H1 (cell line): ENCODE data around the gene CXCL17. TPM values are rescaled to one million over a fixed set of nuclear protein-coding genes. Genes with fewer than 3 reads are reported as not detected.

ENCODE experiments used
- CHD1 ChIP-seq: IDR thresholded peaks from 2 replicates; pipeline ENCODE4 v1.6.1; 2012; ENCODE audit warnings: low read depth, low read length, improper control_type of control experiment
- EP300 ChIP-seq, 2 experiments: IDR thresholded peaks; 1 replicate in 1 of 2; 2 replicates in 1 of 2; pipeline ENCODE4 v1.6.1; 2011 to 2012; ENCODE audit warnings: low read depth in 2 of 2, low read length in 2 of 2, mild to moderate bottlenecking in 2 of 2, borderline replicate concordance in 1 of 2, inconsistent platforms in 1 of 2, moderate library complexity in 1 of 2
- RFX5 ChIP-seq: IDR thresholded peaks from 2 replicates; pipeline ENCODE4 v1.6.1; 2011; ENCODE audit warnings: low read depth, low read length, improper control_type of control experiment, borderline replicate concordance
- SP1 ChIP-seq: IDR thresholded peaks from 2 replicates; pipeline ENCODE4 v1.6.1; 2011; ENCODE audit warnings: low read depth, low read length
- polyA plus RNA-seq, 7 experiments: library from polyadenylated mRNA; depleted of rRNA in 3 of 7; stranded (reverse) in 5 of 7; unstranded in 2 of 7; fragments of >200 nt in 5 of 7; fragments of 200-250 nt in 2 of 7; gene quantifications; 1 replicate in 5 of 7; 2 replicates in 1 of 7; 4 replicates in 1 of 7; pipeline versions ENCODE4 v1.2.1 to v1.2.3, GENCODE V29; 2011 to 2013; ENCODE audit warnings: missing spikeins in 2 of 7, mixed read lengths in 2 of 7
- total RNA-seq: library from RNA; stranded (reverse); fragmentation: NEBNext Ultra II Directional; extraction: Animal tissue kit (Norgen Biotek cat#: 25700); gene quantifications from 2 replicates; pipeline ENCODE4 v1.2.1, GENCODE V29; 2021

Gene CXCL17
- total and polyA plus RNA-seq, 2 of the 8 experiments (the other 6 are each of a cell fraction or from before 2014, with no cell fraction given): not detected

DNA sequence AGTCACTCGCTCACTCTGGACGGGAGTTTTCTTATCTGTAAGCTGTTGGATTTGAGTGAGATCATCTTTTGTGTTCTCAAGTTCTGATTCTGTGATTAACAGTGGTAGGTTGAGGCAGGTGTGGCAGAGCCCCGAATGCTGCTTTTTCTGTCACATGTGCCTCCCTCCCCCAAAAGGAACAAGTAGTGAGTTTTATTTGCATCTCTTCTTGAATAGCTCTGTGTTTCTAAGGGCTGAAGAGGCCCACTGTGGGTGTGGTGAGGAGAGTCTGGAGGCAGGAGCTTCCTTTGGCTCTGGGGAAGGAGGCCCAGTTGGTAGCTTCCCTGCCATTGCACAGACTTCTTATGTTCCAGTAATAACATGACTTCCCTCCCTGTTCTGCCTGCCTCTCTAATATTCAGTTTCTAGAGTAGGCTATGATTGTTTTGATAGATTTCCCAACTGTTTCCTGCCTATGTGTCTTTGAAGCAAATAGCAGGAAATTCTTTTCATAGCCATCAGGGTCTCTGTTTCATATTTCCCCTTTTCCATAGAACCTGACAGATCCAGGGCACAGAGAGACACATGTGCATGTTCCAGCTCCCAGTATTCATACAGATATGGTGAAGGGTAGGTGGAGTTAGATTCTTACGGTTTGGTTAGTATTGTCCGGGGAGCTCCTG, 23.9 kb upstream of the CXCL17 start (continued):
- TF ChIP-seq EP300 (IDR thresholded peaks at IDR 0.05; ENCODE audit: borderline replicate concordance in 1 of 2, low read depth in 2 of 2, low read length in 2 of 2) (no peak), CHD1 (no peak), RFX5 (no peak), SP1 (no peak)
